SH-SY5Y (cell line): Measurements from ENCODE around the gene MDM2.

Experiments
- GATA2 ChIP-seq: IDR thresholded peaks from 2 replicates; pipeline ENCODE4 v1.6.1; 2011; ENCODE audit warnings: mild to moderate bottlenecking, low read depth, low read length
- GATA3 ChIP-seq: IDR thresholded peaks from 2 replicates; pipeline ENCODE4 v1.6.1; 2011; ENCODE audit warnings: low read depth, mild to moderate bottlenecking, low read length, moderate library complexity

- TF ChIP-seq GATA2 (no peak), GATA3 (no peak)
Observed at GRCh38 chr12:68884251-68884650, 76.3 kb downstream of the MDM2 start.
